ENCODE results near the gene CNOT11.

DNA sequence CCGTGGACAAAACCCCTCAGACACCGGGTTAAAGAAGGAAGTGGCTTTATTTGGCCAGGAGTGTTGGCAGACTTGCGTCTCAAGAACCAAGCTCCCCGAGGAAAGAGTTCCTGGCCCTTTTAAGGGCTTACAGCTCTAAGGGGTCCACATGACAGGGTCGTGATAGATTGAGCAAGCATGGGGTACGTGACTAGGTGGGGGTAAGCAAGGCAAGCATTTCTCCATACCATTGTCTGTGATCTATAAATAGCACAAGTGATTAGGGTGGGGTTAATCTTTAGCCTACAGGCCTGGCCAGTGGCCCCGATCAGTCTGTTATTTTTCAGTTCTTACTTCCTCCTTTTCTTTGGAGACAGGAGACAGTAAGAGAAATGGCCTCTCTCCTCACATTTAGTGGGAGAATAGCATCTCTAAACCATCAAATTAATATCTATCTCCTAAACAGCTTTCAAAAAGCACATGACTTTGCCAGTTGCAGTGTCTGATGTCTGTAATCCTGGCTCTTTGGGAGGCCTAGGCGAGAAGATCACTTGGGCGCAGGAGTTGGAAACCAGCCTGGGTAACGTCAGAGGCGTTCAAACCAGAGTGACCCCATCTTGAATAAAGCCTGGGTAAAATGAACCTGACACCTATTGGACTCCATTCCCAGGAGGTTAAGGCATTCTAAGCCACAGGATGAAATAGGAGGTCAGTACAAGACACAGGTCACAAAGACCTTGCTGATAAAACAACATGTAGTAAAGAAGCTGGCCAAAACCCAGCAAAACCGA is 18.3 kb upstream of the CNOT11 start:
- TF ChIP-seq USF2 (IDR thresholded peaks at IDR 0.05; ENCODE audit: low read depth, low read length), result no peak
- TF ChIP-seq, protein P1, sequence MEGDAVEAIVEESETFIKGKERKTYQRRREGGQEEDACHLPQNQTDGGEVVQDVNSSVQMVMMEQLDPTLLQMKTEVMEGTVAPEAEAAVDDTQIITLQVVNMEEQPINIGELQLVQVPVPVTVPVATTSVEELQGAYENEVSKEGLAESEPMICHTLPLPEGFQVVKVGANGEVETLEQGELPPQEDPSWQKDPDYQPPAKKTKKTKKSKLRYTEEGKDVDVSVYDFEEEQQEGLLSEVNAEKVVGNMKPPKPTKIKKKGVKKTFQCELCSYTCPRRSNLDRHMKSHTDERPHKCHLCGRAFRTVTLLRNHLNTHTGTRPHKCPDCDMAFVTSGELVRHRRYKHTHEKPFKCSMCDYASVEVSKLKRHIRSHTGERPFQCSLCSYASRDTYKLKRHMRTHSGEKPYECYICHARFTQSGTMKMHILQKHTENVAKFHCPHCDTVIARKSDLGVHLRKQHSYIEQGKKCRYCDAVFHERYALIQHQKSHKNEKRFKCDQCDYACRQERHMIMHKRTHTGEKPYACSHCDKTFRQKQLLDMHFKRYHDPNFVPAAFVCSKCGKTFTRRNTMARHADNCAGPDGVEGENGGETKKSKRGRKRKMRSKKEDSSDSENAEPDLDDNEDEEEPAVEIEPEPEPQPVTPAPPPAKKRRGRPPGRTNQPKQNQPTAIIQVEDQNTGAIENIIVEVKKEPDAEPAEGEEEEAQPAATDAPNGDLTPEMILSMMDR (conservative IDR thresholded peaks at IDR 0.05; ENCODE audit: low read depth, low read length), result no peak
- no peak for TF ChIP-seq CEBPB (IDR thresholded peaks at IDR 0.05; ENCODE audit: low read depth, low read length)
- no peak for TF ChIP-seq SMC3 (IDR thresholded peaks at IDR 0.05; ENCODE audit: low read depth, low read length)
- TF ChIP-seq FOS (IDR thresholded peaks at IDR 0.05; ENCODE audit: low read depth, low read length), result no peak
- TF ChIP-seq RFX5 (IDR thresholded peaks at IDR 0.05; ENCODE audit: low read depth, low read length), result no peak
- TF ChIP-seq POLR2A (IDR thresholded peaks at IDR 0.05; ENCODE audit: low read depth, low read length), result no peak
- TF ChIP-seq MXI1 (IDR thresholded peaks at IDR 0.05; ENCODE audit: borderline replicate concordance, low read depth, low read length), result no peak
- no peak for TF ChIP-seq RAD21 (IDR thresholded peaks at IDR 0.05; ENCODE audit: low read length)
- TF ChIP-seq MAFK (IDR thresholded peaks at IDR 0.05; ENCODE audit: low read depth, low read length), result no peak
- TF ChIP-seq, protein P2, sequence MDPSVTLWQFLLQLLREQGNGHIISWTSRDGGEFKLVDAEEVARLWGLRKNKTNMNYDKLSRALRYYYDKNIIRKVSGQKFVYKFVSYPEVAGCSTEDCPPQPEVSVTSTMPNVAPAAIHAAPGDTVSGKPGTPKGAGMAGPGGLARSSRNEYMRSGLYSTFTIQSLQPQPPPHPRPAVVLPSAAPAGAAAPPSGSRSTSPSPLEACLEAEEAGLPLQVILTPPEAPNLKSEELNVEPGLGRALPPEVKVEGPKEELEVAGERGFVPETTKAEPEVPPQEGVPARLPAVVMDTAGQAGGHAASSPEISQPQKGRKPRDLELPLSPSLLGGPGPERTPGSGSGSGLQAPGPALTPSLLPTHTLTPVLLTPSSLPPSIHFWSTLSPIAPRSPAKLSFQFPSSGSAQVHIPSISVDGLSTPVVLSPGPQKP (IDR thresholded peaks at IDR 0.05; ENCODE audit: borderline replicate concordance, low read depth, low read length), result no peak
- TF ChIP-seq RCOR1 (IDR thresholded peaks at IDR 0.05; ENCODE audit: insufficient replicate concordance, low read length), result no peak
- TF ChIP-seq BHLHE40 (IDR thresholded peaks at IDR 0.05; ENCODE audit: low read depth, low read length), result no peak
- no peak for TF ChIP-seq CHD1 (IDR thresholded peaks at IDR 0.05; ENCODE audit: low read depth, low read length)
